HuH-7 (cell line): Measurements from ENCODE around the gene ECPAS.
"Not testable (repeated sequence)": the region's sequence is repeated elsewhere in the genome, so short reads cannot be mapped to it uniquely, and the experiment has no call there.

Experiments used
- DNase-seq: peaks from one replicate; pipeline ENCODE4 v3.0.0; 2011; ENCODE audit warnings: low spot score

Gene ECPAS

GRCh38 chr9:111483858-111484571 lies at the start of gene ECPAS:
Gene ECPAS (minus strand): TSS chr9:111484383. CDS start chr9:111472918, 11,465 bp downstream.
- DNase-seq = peak; percentile 86

- no peak for DNase-seq
These were observed 49.1 kb upstream of the ECPAS start for GRCh38 chr9:111533099-111533790.

- no peak for DNase-seq
These were observed 47.5 kb upstream of the ECPAS start for GRCh38 chr9:111531716-111532115.

- no peak for DNase-seq
These were observed 45.6 kb upstream of the ECPAS start for GRCh38 chr9:111529787-111530186.

- DNase-seq = no peak
These were observed 43.2 kb upstream of the ECPAS start for GRCh38 chr9:111527347-111527746.

- DNase-seq = no peak
These were observed 41.1 kb upstream of the ECPAS start, which contains the start of gene ZNF483 for GRCh38 chr9:111525056-111525977. Gene ZNF483 (plus strand): TSS chr9:111525179. CDS start chr9:111527396, 2,217 bp downstream.

- no peak for DNase-seq
These were observed 40.5 kb upstream of the ECPAS start for GRCh38 chr9:111524731-111525055.

GRCh38 chr9:111516061-111516465 lies 31.9 kb upstream of the ECPAS start:
- no peak for DNase-seq

GRCh38 chr9:111514967-111515366 lies 30.8 kb upstream of the ECPAS start:
- no peak for DNase-seq

- not testable (repeated sequence) for DNase-seq
These were observed 27.4 kb upstream of the ECPAS start for GRCh38 chr9:111511581-111511980.

- DNase-seq = no peak
These were observed 18.3 kb upstream of the ECPAS start for GRCh38 chr9:111502506-111502905.

- DNase-seq = no peak
These were observed 17.5 kb upstream of the ECPAS start for GRCh38 chr9:111501648-111502047.

GRCh38 chr9:111501005-111501562 lies 16.9 kb upstream of the ECPAS start:
- no peak for DNase-seq

GRCh38 chr9:111497196-111497595 lies 13.0 kb upstream of the ECPAS start:
- DNase-seq = not testable (repeated sequence)

- no peak for DNase-seq
These were observed 350 bp upstream of the ECPAS start for GRCh38 chr9:111484572-111484894.

GRCh38 chr9:111483439-111483857 lies 735 bp downstream of the ECPAS start:
- peak; percentile 62 for DNase-seq

- DNase-seq = peak; percentile 80
These were observed 1.3 kb downstream of the ECPAS start for GRCh38 chr9:111482694-111483438.

GRCh38 chr9:111481885-111482636 lies 2.1 kb downstream of the ECPAS start:
- DNase-seq = peak; percentile 52

- no peak for DNase-seq
These were observed 6.5 kb downstream of the ECPAS start for GRCh38 chr9:111477677-111478076.

GRCh38 chr9:111475195-111475594 lies 9.0 kb downstream of the ECPAS start:
- no peak for DNase-seq

- DNase-seq = no peak
These were observed 9.8 kb downstream of the ECPAS start for GRCh38 chr9:111474385-111474784.
